GM21381 (cell line): ENCODE data around the gene ARG2.

ENCODE experiments used
- ATAC-seq: cut with Tn5 transposase; IDR thresholded peaks from one replicate; pipeline ENCODE4 v1.9.1; 2021; ENCODE audit warnings: mild to moderate bottlenecking, moderate library complexity; ENCODE audit not compliant: unreplicated experiment

ARG2 gene

GRCh38 chr14:67633451-67634147 lies 13.9 kb downstream of the ARG2 start:
- ATAC-seq, result no peak

GRCh38 chr14:67636361-67636919 lies 16.7 kb downstream of the ARG2 start:
- ATAC-seq, result no peak

- ATAC-seq, result no peak
Measured at GRCh38 chr14:67638642-67639041, 18.9 kb downstream of the ARG2 start.

GRCh38 chr14:67641480-67641879 lies 21.8 kb downstream of the ARG2 start:
- no peak for ATAC-seq

- ATAC-seq, result no peak
Measured at GRCh38 chr14:67641902-67642749, 22.4 kb downstream of the ARG2 start.

- no peak for ATAC-seq
Measured at GRCh38 chr14:67643713-67644112, 24.0 kb downstream of the ARG2 start.

GRCh38 chr14:67644428-67644827 lies 24.7 kb downstream of the ARG2 start:
- no peak for ATAC-seq

- ATAC-seq, result no peak
Measured at GRCh38 chr14:67645414-67645813, 25.7 kb downstream of the ARG2 start.

GRCh38 chr14:67646131-67646530 lies 26.4 kb downstream of the ARG2 start:
- ATAC-seq, result no peak

- no peak for ATAC-seq
Measured at GRCh38 chr14:67650151-67650550, 30.4 kb downstream of the ARG2 start.

GRCh38 chr14:67650694-67651093 lies 31.0 kb downstream of the ARG2 start:
- ATAC-seq, result no peak

- no peak for ATAC-seq
Measured at GRCh38 chr14:67652189-67652588, 32.5 kb downstream of the ARG2 start.

GRCh38 chr14:67653651-67654280 lies 34.0 kb downstream of the ARG2 start:
- ATAC-seq, result no peak

GRCh38 chr14:67663633-67664032 lies 43.9 kb downstream of the ARG2 start:
- ATAC-seq, result no peak

GRCh38 chr14:67665868-67666267 lies 46.1 kb downstream of the ARG2 start:
- no peak for ATAC-seq

- no peak for ATAC-seq
Measured at GRCh38 chr14:67666750-67667449, 47.2 kb downstream of the ARG2 start.

GRCh38 chr14:67668559-67668958 lies 48.8 kb downstream of the ARG2 start:
- no peak for ATAC-seq

- no peak for ATAC-seq
Measured at GRCh38 chr14:67673451-67673850, 53.7 kb downstream of the ARG2 start.

- ATAC-seq, result peak; percentile 42
Measured at GRCh38 chr14:67674139-67674479, 54.4 kb downstream of the ARG2 start.

GRCh38 chr14:67674480-67675218 lies 54.9 kb downstream of the ARG2 start, which contains the start of gene VTI1B:
Gene VTI1B, minus strand, starts transcription at chr14:67674632. Its CDS starts 143 bp downstream, at chr14:67674489.
- peak; percentile 89 for ATAC-seq
